WERI-Rb-1 (cell line): ENCODE results near the gene IMMT.

Experiments used
- DNase-seq: peaks from one replicate; pipeline ENCODE4 v3.0.0-alpha.2; 2020
- H3K27ac ChIP-seq: fragments of 250-450 bp; sonication (Bioruptor Pico); 2 replicates; pipeline ENCODE4 v1.5.1; 2020; ENCODE audit warnings: mild to moderate bottlenecking, moderate library complexity
- H3K27me3 ChIP-seq: fragments of 250-450 bp; sonication (Bioruptor Pico); 2 replicates; pipeline ENCODE4 v1.5.1; 2021; ENCODE audit warnings: mild to moderate bottlenecking, low read depth, moderate library complexity; ENCODE audit not compliant: insufficient read depth, severe bottlenecking
- H3K36me3 ChIP-seq: fragments of 250-450 bp; sonication (Bioruptor Pico); 2 replicates; pipeline ENCODE4 v1.5.1; 2020; ENCODE audit warnings: mild to moderate bottlenecking, moderate library complexity
- H3K4me3 ChIP-seq: 2 replicates; pipeline ENCODE4 v1.5.1; 2011; ENCODE audit warnings: low read depth, mild to moderate bottlenecking, control low read depth, low read length
- H3K9me3 ChIP-seq: fragments of 250-450 bp; sonication (Bioruptor Pico); 2 replicates; pipeline ENCODE4 v1.5.1; 2021; ENCODE audit warnings: mild to moderate bottlenecking, moderate library complexity; ENCODE audit not compliant: severe bottlenecking
- CTCF ChIP-seq: IDR thresholded peaks from 2 replicates; pipeline ENCODE4 v1.5.1; 2011; ENCODE audit warnings: low read depth, mild to moderate bottlenecking, control low read depth, inconsistent platforms, low read length

The IMMT gene

DNA sequence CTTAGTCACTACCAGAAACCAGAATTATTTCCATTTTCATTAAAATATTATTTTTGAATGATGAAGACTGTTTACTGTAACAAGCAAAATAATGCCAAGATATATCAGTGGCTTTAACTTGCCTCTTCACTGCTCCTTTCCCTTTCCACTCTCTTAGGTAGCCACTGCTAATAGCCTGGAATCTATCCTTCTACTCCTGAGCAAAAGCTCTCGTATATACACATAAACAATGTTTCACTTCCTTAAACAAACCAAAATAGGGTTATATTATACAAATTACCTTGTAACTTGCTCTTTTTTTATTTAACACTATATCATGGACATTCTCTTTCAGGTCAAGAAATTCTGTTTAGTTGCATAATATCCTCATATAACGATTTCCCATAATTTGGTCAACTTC lies 20.8 kb downstream of the IMMT start:
- no peak overlapping the region for H3K4me3 ChIP-seq
- H3K36me3 ChIP-seq: peaks cover 86% of the 10 kb centered on the region
- no peaks in the 10 kb centered on the region for H3K9me3 ChIP-seq
- no peaks in the 10 kb centered on the region for H3K27me3 ChIP-seq
- H3K27ac ChIP-seq: no peak overlapping the region
- TF ChIP-seq CTCF: no peak
- DNase-seq: no peak

DNA sequence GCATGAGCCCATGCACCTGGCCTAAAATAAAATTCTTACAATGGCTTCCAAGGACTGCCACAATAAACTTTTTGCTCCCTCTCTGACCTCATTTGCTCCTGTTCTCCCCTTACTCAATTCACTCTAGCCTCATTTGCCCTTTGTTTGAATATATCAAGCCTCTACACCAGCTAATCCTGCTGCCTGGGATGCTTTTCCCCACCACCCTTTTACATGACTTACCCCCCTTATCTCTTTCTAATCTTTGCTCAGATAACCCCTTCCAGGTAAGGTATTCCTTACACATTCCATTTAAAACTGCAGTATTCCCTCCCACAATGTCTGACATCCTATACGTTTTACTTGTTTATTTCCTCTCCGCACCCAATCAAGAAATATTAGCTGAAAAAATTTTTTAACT lies 22.7 kb downstream of the IMMT start:
- DNase-seq: no peak
- peaks cover 82% of the 10 kb centered on the region for H3K36me3 ChIP-seq

GRCh38 chr2:86171295-86171694 lies 24.0 kb downstream of the IMMT start:
- Histone ChIP-seq H3K36me3 (peaks cover 70% of the 10 kb centered on the region), H3K27me3 (no peaks in the 10 kb centered on the region), H3K27ac (no peak overlapping the region), H3K9me3 (no peaks in the 10 kb centered on the region), H3K4me3 (no peak overlapping the region)
- no peak for TF ChIP-seq CTCF
- no peak for DNase-seq

More for the DNA sequence above, 22.7 kb downstream of the IMMT start:
- Histone ChIP-seq H3K27ac (no peak overlapping the region), H3K4me3 (no peak overlapping the region), H3K27me3 (no peaks in the 10 kb centered on the region), H3K9me3 (no peaks in the 10 kb centered on the region)
- no peak for TF ChIP-seq CTCF

DNA sequence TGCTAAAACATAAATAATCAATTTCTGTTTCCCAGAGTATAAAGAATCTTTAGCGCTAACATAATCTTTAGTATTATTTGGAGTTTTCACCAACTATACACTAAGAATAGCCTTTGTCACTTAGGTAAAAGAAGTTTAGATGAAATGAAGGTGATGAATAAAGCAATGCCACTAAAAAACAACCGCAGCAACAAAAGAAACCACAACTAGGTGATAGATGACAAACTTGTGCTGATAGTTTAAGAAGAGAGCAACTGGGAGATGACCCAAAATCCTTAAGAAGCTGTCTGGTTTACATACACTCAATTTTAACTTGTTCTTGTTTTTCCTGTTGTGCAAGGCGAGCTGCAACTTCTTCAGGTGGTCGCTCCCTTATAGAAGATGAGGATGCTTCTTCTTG lies 24.8 kb downstream of the IMMT start:
- H3K36me3 ChIP-seq: peaks cover 69% of the 10 kb centered on the region
- H3K27ac ChIP-seq: no peak overlapping the region
- DNase-seq: no peak
- H3K27me3 ChIP-seq: no peaks in the 10 kb centered on the region
- TF ChIP-seq CTCF: no peak
- no peak overlapping the region for H3K4me3 ChIP-seq
- H3K9me3 ChIP-seq: no peaks in the 10 kb centered on the region

GRCh38 chr2:86160156-86160952 lies 34.9 kb downstream of the IMMT start:
- Histone ChIP-seq H3K27me3 (no peaks in the 10 kb centered on the region), H3K27ac (no peak overlapping the region), H3K4me3 (no peak overlapping the region), H3K36me3 (peaks cover 79% of the 10 kb centered on the region), H3K9me3 (no peaks in the 10 kb centered on the region)
- no peak for DNase-seq
- TF ChIP-seq CTCF: no peak

DNA sequence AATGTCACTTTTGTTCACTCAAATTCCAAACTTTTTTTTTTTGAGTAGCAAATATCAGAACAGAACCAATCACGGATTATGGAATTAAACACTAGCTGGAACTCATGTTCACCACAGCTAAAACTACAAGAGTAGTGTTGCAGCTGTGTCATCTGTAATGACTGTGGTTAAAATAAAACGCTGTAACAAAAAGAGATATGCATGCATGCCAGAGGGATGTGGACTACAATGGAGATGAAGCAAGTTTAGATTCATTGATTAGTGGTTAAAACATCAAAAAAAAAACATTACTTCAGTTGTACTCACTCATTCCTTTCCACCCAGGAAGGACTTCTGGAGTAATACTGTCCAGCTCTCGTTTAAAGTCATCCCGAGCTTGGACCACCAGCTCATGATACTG lies 37.0 kb downstream of the IMMT start:
- TF ChIP-seq CTCF: no peak
- H3K36me3 ChIP-seq: peaks cover 73% of the 10 kb centered on the region
- H3K27me3 ChIP-seq: no peaks in the 10 kb centered on the region
- no peaks in the 10 kb centered on the region for H3K9me3 ChIP-seq
- no peak overlapping the region for H3K27ac ChIP-seq
- no peak overlapping the region for H3K4me3 ChIP-seq
- no peak for DNase-seq
